ENCODE results near the gene SPACA1. TPM values are rescaled to one million over a fixed set of nuclear protein-coding genes. Genes with fewer than 3 reads are reported as not detected.

Gene SPACA1
- total RNA-seq, 4 donors from 2014 or later = not detected

DNA sequence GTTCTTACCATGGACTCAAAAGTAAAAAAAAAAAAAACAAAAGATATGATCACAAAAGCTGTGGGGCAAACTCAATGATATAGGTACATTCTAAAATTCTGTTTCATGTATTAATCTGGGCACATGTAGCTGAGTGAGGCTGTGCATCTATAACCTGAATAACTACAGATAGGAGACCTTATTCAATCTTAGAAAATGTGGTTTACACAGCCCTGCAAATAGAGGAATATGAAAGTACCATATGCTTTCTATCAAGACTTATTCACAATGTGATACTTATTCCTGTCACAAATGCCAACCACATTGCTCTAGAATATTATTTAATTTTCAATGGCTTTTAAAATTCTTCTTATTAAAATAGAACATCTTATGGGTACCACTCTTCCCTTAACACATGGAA lies 3.1 kb upstream of the SPACA1 start:
- DNase-seq (ENCODE audit: low spot score in 2 of 2) = no peak
- intact Hi-C loops (cut with DNase I; ENCODE audit: low total_unique reads) = no loop called here
- no peak overlapping the region for H3K4me3 ChIP-seq (ENCODE audit: low read depth, poor library complexity, severe bottlenecking)
- TF ChIP-seq CTCF (IDR thresholded peaks at IDR 0.05) = no peak

- WGBS, 2 donors = 81 to 84% methylated on average over 1 of the region's 1 CpG
- DNase-seq (ENCODE audit: low spot score in 2 of 2) = no peak
- intact Hi-C loops (cut with DNase I; ENCODE audit: low total_unique reads) = no loop called here
- H3K4me3 ChIP-seq (ENCODE audit: low read depth, poor library complexity, severe bottlenecking) = no peak overlapping the region
- TF ChIP-seq CTCF (IDR thresholded peaks at IDR 0.05) (no peak), POLR2A (IDR thresholded peaks at IDR 0.05) (no peak)
These were observed 2.0 kb upstream of the SPACA1 start for GRCh38 chr6:88045521-88046136.

DNA sequence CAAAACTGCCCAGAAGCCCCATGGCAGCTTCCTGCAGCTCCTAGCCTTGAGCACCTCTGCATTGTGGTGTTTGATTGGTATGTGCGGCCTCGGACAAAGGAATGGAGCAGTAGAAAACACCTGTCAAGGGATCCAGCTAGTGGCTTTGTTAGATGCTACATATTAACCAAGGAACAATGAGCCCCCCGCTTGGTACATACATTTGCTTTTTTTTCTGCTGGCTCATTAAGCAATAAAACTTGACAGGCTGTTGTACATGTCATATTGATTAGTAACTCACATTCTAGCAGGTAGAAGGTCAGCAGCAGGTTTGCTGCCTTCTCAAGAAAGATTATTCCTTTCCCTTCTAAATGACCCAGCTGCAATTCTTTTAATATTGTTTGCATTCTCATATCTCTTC lies 937 bp downstream of the SPACA1 start:
- 69 to 77% methylated on average over 3 of the region's 3 CpGs for WGBS, 2 donors
- no peak for TF ChIP-seq POLR2A (IDR thresholded peaks at IDR 0.05)
- DNase-seq (ENCODE audit: low spot score in 2 of 2) = no peak
- H3K4me3 ChIP-seq (ENCODE audit: low read depth, poor library complexity, severe bottlenecking) = no peak overlapping the region
- intact Hi-C loops (cut with DNase I; ENCODE audit: low total_unique reads) = no loop called here

DNA sequence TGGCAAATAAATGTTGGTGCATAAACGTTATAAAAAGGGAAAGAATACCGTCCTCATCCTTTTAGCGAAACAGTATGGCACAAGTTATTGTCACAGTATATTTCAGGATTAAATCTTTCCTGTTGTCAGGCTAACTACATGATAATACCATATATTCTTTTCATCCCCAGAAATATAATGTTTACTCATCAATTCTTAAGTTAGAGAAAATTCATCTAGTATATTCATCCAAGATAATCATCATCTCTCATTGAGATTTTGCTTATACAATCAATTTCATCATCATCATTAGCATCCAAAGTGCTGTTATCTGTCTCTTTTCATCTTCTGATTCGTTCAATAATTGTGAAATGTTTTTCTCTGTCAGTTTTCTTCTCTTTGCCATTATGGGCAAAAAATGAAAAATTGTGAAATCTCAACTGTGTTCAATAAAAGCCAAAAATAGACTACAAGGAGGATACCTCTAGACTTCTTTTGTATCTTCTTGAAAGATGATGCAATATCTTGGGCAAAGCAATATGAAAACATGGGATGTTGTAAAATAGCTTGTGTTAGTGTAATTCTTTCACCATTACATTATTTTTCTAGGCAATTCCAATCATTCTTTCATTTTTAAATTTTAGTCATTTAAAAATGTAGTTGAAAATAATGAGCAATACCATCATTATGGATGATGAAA lies 2.6 kb downstream of the SPACA1 start:
- H3K4me3 ChIP-seq (ENCODE audit: low read depth, poor library complexity, severe bottlenecking) = no peak overlapping the region
- 72 to 74% methylated on average over 4 of the region's 4 CpGs for WGBS, 2 donors
- TF ChIP-seq POLR2A (IDR thresholded peaks at IDR 0.05) (no peak), CTCF (IDR thresholded peaks at IDR 0.05) (no peak)
- no peak for DNase-seq (ENCODE audit: low spot score in 2 of 2)
- intact Hi-C loops (cut with DNase I; ENCODE audit: low total_unique reads) = no loop called here

GRCh38 chr6:88059191-88059590 lies 11.6 kb downstream of the SPACA1 start:
- no peak overlapping the region for H3K4me3 ChIP-seq (ENCODE audit: low read depth, poor library complexity, severe bottlenecking)
- TF ChIP-seq POLR2A (IDR thresholded peaks at IDR 0.05) = no peak
- no peak for TF ChIP-seq CTCF (IDR thresholded peaks at IDR 0.05)
- 80 to 86% methylated on average over 3 of the region's 3 CpGs for WGBS, 2 donors
- intact Hi-C loops (cut with DNase I; ENCODE audit: low total_unique reads) = no loop called here
- DNase-seq (ENCODE audit: low spot score in 2 of 2) = no peak

DNA sequence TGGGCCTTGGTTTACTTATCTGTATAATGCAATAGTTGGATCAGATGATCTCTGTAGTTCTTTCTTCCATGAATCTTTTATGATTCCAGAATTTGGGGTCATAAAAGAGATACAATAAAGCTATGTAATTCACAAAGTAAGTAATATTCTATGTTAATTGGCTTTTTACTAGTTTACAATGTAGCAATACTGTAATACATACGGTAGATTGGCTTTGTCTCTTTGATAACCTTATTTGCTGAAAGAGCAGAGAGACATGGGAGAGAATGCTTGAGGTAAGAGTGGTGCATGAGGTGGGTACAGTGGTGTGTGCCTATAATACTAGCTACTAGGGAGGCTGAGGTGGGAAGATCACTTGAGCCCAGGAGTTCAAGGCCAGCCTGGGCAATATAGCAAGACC lies 14.7 kb downstream of the SPACA1 start:
- TF ChIP-seq CTCF (IDR thresholded peaks at IDR 0.05) (no peak), POLR2A (IDR thresholded peaks at IDR 0.05) (no peak)
- intact Hi-C loops (cut with DNase I; ENCODE audit: low total_unique reads) = no loop called here
- WGBS, 2 donors = 90 to 95% methylated on average over 1 of the region's 1 CpG
- no peak overlapping the region for H3K4me3 ChIP-seq (ENCODE audit: low read depth, poor library complexity, severe bottlenecking)
- no peak for DNase-seq (ENCODE audit: low spot score in 2 of 2)
